ENCODE measurements around the gene COL7A1. TPM values are rescaled to one million over a fixed set of nuclear protein-coding genes. Genes with fewer than 3 reads are reported as not detected.

COL7A1 gene
- polyA plus RNA-seq, 1 donor: 121 TPM

GRCh38 chr3:48599077-48599501 lies 4.0 kb upstream of the COL7A1 start:
- Histone ChIP-seq H3K9me3 (ENCODE audit: control insufficient read depth, low read depth, low read length) (no peaks in the 10 kb centered on the region), H3K27ac (ENCODE audit: low read length) (no peak overlapping the region), H3K27me3 (ENCODE audit: control insufficient read depth, insufficient read depth, low read length) (peaks cover 10% of the 10 kb centered on the region), H3K4me3 (ENCODE audit: low read length) (no peak overlapping the region), H3K36me3 (ENCODE audit: control insufficient read depth, insufficient read depth, low read length) (peaks cover 59% of the 10 kb centered on the region), H3K4me1 (ENCODE audit: control insufficient read depth, insufficient read depth, low read length) (peaks cover 19% of the 10 kb centered on the region)
- DNase-seq: no peak
- no CpG with 5 or more reads among the region's 11 CpGs for WGBS (ENCODE audit: insufficient coverage, low lambda C conversion rate)

GRCh38 chr3:48598323-48599076 lies 3.4 kb upstream of the COL7A1 start:
- WGBS (ENCODE audit: insufficient coverage, low lambda C conversion rate): no CpG with 5 or more reads among the region's 5 CpGs
- H3K9me3 ChIP-seq (ENCODE audit: control insufficient read depth, low read depth, low read length): no peaks in the 10 kb centered on the region
- H3K27me3 ChIP-seq (ENCODE audit: control insufficient read depth, insufficient read depth, low read length): peaks cover 12% of the 10 kb centered on the region
- DNase-seq: peak in 1 of 2 donors; percentile 15
- peaks cover 23% of the 10 kb centered on the region for H3K4me1 ChIP-seq (ENCODE audit: control insufficient read depth, insufficient read depth, low read length)
- H3K36me3 ChIP-seq (ENCODE audit: control insufficient read depth, insufficient read depth, low read length): peaks cover 54% of the 10 kb centered on the region
- no peak overlapping the region for H3K27ac ChIP-seq (ENCODE audit: low read length)
- H3K4me3 ChIP-seq (ENCODE audit: low read length): no peak overlapping the region

- DNase-seq: no peak
- Histone ChIP-seq H3K9me3 (ENCODE audit: control insufficient read depth, low read depth, low read length) (no peaks in the 10 kb centered on the region), H3K27me3 (ENCODE audit: control insufficient read depth, insufficient read depth, low read length) (peaks cover 12% of the 10 kb centered on the region), H3K27ac (ENCODE audit: low read length) (no peak overlapping the region), H3K4me1 (ENCODE audit: control insufficient read depth, insufficient read depth, low read length) (peaks cover 23% of the 10 kb centered on the region), H3K4me3 (ENCODE audit: low read length) (no peak overlapping the region), H3K36me3 (ENCODE audit: control insufficient read depth, insufficient read depth, low read length) (peaks cover 45% of the 10 kb centered on the region)
- WGBS (ENCODE audit: insufficient coverage, low lambda C conversion rate): no CpG with 5 or more reads among the region's 6 CpGs
Observed at GRCh38 chr3:48597408-48597800, 2.3 kb upstream of the COL7A1 start.

GRCh38 chr3:48596676-48597407 lies 1.7 kb upstream of the COL7A1 start:
- H3K36me3 ChIP-seq (ENCODE audit: control insufficient read depth, insufficient read depth, low read length): peaks cover 45% of the 10 kb centered on the region
- peaks cover 23% of the 10 kb centered on the region for H3K4me1 ChIP-seq (ENCODE audit: control insufficient read depth, insufficient read depth, low read length)
- H3K9me3 ChIP-seq (ENCODE audit: control insufficient read depth, low read depth, low read length): no peaks in the 10 kb centered on the region
- no CpG with 5 or more reads among the region's 8 CpGs for WGBS (ENCODE audit: insufficient coverage, low lambda C conversion rate)
- H3K4me3 ChIP-seq (ENCODE audit: low read length): no peak overlapping the region
- H3K27ac ChIP-seq (ENCODE audit: low read length): no peak overlapping the region
- H3K27me3 ChIP-seq (ENCODE audit: control insufficient read depth, insufficient read depth, low read length): peaks cover 12% of the 10 kb centered on the region
- no peak for DNase-seq

- Histone ChIP-seq H3K36me3 (ENCODE audit: control insufficient read depth, insufficient read depth, low read length) (peaks cover 39% of the 10 kb centered on the region), H3K9me3 (ENCODE audit: control insufficient read depth, low read depth, low read length) (no peaks in the 10 kb centered on the region), H3K27me3 (ENCODE audit: control insufficient read depth, insufficient read depth, low read length) (peaks cover 12% of the 10 kb centered on the region), H3K27ac (ENCODE audit: low read length) (peak overlapping the region; percentile 4), H3K4me3 (ENCODE audit: low read length) (no peak overlapping the region), H3K4me1 (ENCODE audit: control insufficient read depth, insufficient read depth, low read length) (peaks cover 23% of the 10 kb centered on the region)
- no peak for DNase-seq
- no CpG with 5 or more reads among the region's 5 CpGs for WGBS (ENCODE audit: insufficient coverage, low lambda C conversion rate)
Observed at GRCh38 chr3:48596157-48596556, 1.0 kb upstream of the COL7A1 start.

- Histone ChIP-seq H3K27me3 (ENCODE audit: control insufficient read depth, insufficient read depth, low read length) (peaks cover 12% of the 10 kb centered on the region), H3K27ac (ENCODE audit: low read length) (peak overlapping the region; percentile 75), H3K4me1 (ENCODE audit: control insufficient read depth, insufficient read depth, low read length) (peaks cover 23% of the 10 kb centered on the region), H3K9me3 (ENCODE audit: control insufficient read depth, low read depth, low read length) (no peaks in the 10 kb centered on the region), H3K4me3 (ENCODE audit: low read length) (peak overlapping the region; percentile 52), H3K36me3 (ENCODE audit: control insufficient read depth, insufficient read depth, low read length) (peaks cover 33% of the 10 kb centered on the region)
- DNase-seq: peak; percentile 85 to 94
- WGBS (ENCODE audit: insufficient coverage, low lambda C conversion rate): no CpG with 5 or more reads among the region's 10 CpGs
Observed at GRCh38 chr3:48595526-48596121, 495 bp upstream of the COL7A1 start.

- no peaks in the 10 kb centered on the region for H3K9me3 ChIP-seq (ENCODE audit: control insufficient read depth, low read depth, low read length)
- H3K36me3 ChIP-seq (ENCODE audit: control insufficient read depth, insufficient read depth, low read length): peaks cover 26% of the 10 kb centered on the region
- peak overlapping the region; percentile 52 for H3K4me3 ChIP-seq (ENCODE audit: low read length)
- peaks cover 23% of the 10 kb centered on the region for H3K4me1 ChIP-seq (ENCODE audit: control insufficient read depth, insufficient read depth, low read length)
- peaks cover 12% of the 10 kb centered on the region for H3K27me3 ChIP-seq (ENCODE audit: control insufficient read depth, insufficient read depth, low read length)
- H3K27ac ChIP-seq (ENCODE audit: low read length): peak overlapping the region; percentile 75
- no CpG with 5 or more reads among the region's 39 CpGs for WGBS (ENCODE audit: insufficient coverage, low lambda C conversion rate)
- DNase-seq: peak; percentile 40 to 71
Observed at GRCh38 chr3:48594417-48595049, 596 bp downstream of the COL7A1 start.

- no peaks in the 10 kb centered on the region for H3K9me3 ChIP-seq (ENCODE audit: control insufficient read depth, low read depth, low read length)
- no peak for DNase-seq
- no peak overlapping the region for H3K27ac ChIP-seq (ENCODE audit: low read length)
- H3K4me3 ChIP-seq (ENCODE audit: low read length): no peak overlapping the region
- peaks cover 14% of the 10 kb centered on the region for H3K27me3 ChIP-seq (ENCODE audit: control insufficient read depth, insufficient read depth, low read length)
- peaks cover 23% of the 10 kb centered on the region for H3K4me1 ChIP-seq (ENCODE audit: control insufficient read depth, insufficient read depth, low read length)
- H3K36me3 ChIP-seq (ENCODE audit: control insufficient read depth, insufficient read depth, low read length): peaks cover 17% of the 10 kb centered on the region
- no CpG with 5 or more reads among the region's 9 CpGs for WGBS (ENCODE audit: insufficient coverage, low lambda C conversion rate)
Observed at GRCh38 chr3:48593337-48593736, 1.8 kb downstream of the COL7A1 start.

GRCh38 chr3:48592519-48593087 lies 2.5 kb downstream of the COL7A1 start:
- H3K4me1 ChIP-seq (ENCODE audit: control insufficient read depth, insufficient read depth, low read length): peaks cover 23% of the 10 kb centered on the region
- no peaks in the 10 kb centered on the region for H3K9me3 ChIP-seq (ENCODE audit: control insufficient read depth, low read depth, low read length)
- no peak overlapping the region for H3K4me3 ChIP-seq (ENCODE audit: low read length)
- DNase-seq: no peak
- H3K36me3 ChIP-seq (ENCODE audit: control insufficient read depth, insufficient read depth, low read length): peaks cover 11% of the 10 kb centered on the region
- whole genome bisulfite sequencing (ENCODE audit: insufficient coverage, low lambda C conversion rate): no CpG with 5 or more reads among the region's 21 CpGs
- no peak overlapping the region for H3K27ac ChIP-seq (ENCODE audit: low read length)
- H3K27me3 ChIP-seq (ENCODE audit: control insufficient read depth, insufficient read depth, low read length): peaks cover 14% of the 10 kb centered on the region

Measured in large intestine (tissue), 3 donors.